GM12878 (cell line): Measurements from ENCODE around the gene MAGI2. TPM values are rescaled to one million over a fixed set of nuclear protein-coding genes. Genes with fewer than 3 reads are reported as not detected.

ENCODE experiments used
- ATAC-seq: fragments of 200-7000 bp; cut with Tn5 transposase; 3 replicates; pipeline ENCODE4 v1.9.1; 2020; ENCODE audit warnings: mild to moderate bottlenecking, moderate library complexity
- BruUV-seq: library from RNA; stranded (reverse); fragments of 400-500 nt; replicated peaks from 2 replicates; lab custom pipeline; 2021; lab: Mats Ljungman, UMichigan
- CTCF ChIA-PET: fragments of 300-600 bp; sonication (Branson Sonifier 250); formaldehyde crosslinking; extraction: SDS; loops from one replicate; lab custom pipeline; 2021; ENCODE audit warnings: inconsistent platforms; lab: Yijun Ruan, JAX
- POLR2A ChIA-PET: fragments of 350-600 bp; formaldehyde crosslinking; extraction: SDS; loops from one replicate; lab custom pipeline; 2021; ENCODE audit warnings: inconsistent platforms; lab: Charles Lee
- RAD21 ChIA-PET: fragments of 300-600 bp; sonication (Branson Sonifier 250); formaldehyde crosslinking; loops from one replicate; lab custom pipeline; 2023; ENCODE audit warnings: antibody characterized with exemption; ENCODE audit not compliant: unreplicated experiment; lab: Charles Lee
- SMC1A ChIA-PET: fragments of 300-600 bp; sonication (Branson Sonifier 250); formaldehyde crosslinking; loops from one replicate; lab custom pipeline; 2023; ENCODE audit not compliant: unreplicated experiment, uncharacterized antibody; lab: Charles Lee
- DNase-seq: peaks from one replicate; pipeline ENCODE4 v3.0.0-alpha.2; 2011; ENCODE audit warnings: low read depth, low spot score
- FAIRE-seq: peaks from 3 replicates; lab custom pipeline; 2011; peaks lifted over from hg19 to GRCh38; lab: Jason Lieb, UNC
- H2AFZ ChIP-seq: 2 replicates; pipeline ENCODE4 v1.6.0; 2011; ENCODE audit warnings: low read depth, low read length, control low read depth; ENCODE audit not compliant: control insufficient read depth
- H3K27ac ChIP-seq: 2 replicates; pipeline ENCODE4 v1.5.1; 2011; ENCODE audit warnings: control low read depth; ENCODE audit not compliant: control insufficient read depth, insufficient read depth
- H3K27me3 ChIP-seq, 2 experiments: replicated peaks in 1 of 2; 2 replicates each; pipeline versions ENCODE4 v1.6.0 to v1.6.1; 2011; ENCODE audit warnings: low read length in 1 of 2; ENCODE audit not compliant: control insufficient read depth in 2 of 2, insufficient read depth in 2 of 2
- H3K36me3 ChIP-seq, 2 experiments: 2 replicates each; pipeline ENCODE4 v1.5.1; 2011; ENCODE audit warnings: low read length in 1 of 2; ENCODE audit not compliant: control insufficient read depth in 2 of 2, insufficient read depth in 2 of 2
- H3K4me1 ChIP-seq: 2 replicates; pipeline ENCODE4 v1.6.1; 2011; ENCODE audit warnings: mild to moderate bottlenecking, low read length, moderate library complexity, mixed read lengths; ENCODE audit not compliant: control insufficient read depth, insufficient read depth
- H3K4me2 ChIP-seq: 2 replicates; pipeline ENCODE4 v1.6.0; 2011; ENCODE audit warnings: control low read depth; ENCODE audit not compliant: control insufficient read depth, insufficient read depth
- H3K4me3 ChIP-seq: fragments of 200-600 bp; sonication (generic); 2 replicates; pipeline ENCODE4 v1.5.1; 2016
- H3K79me2 ChIP-seq: 2 replicates; pipeline ENCODE4 v1.6.0; 2011; ENCODE audit warnings: low read length; ENCODE audit not compliant: control insufficient read depth, insufficient read depth
- H3K9ac ChIP-seq: 2 replicates; pipeline ENCODE4 v1.8.0; 2011; ENCODE audit warnings: low read length, control low read depth, mixed read lengths; ENCODE audit not compliant: control insufficient read depth, insufficient read depth
- H3K9me3 ChIP-seq: replicated peaks from 3 replicates; pipeline ENCODE4 v1.5.1; 2011; ENCODE audit warnings: mild to moderate bottlenecking, low read length; ENCODE audit not compliant: control insufficient read depth, insufficient read depth
- H4K20me1 ChIP-seq: 2 replicates; pipeline ENCODE4 v1.6.0; 2011; ENCODE audit not compliant: control insufficient read depth, insufficient read depth
- BHLHE40 ChIP-seq, 2 experiments: fragments of 450-650 bp in 1 of 2; IDR thresholded peaks; 2 replicates each; pipeline ENCODE4 v1.6.1; 2011 to 2017; ENCODE audit warnings: low read depth in 2 of 2, borderline replicate concordance in 1 of 2, improper control_type of control experiment in 1 of 2, low read length in 1 of 2, mild to moderate bottlenecking in 1 of 2
- DPF2 ChIP-seq: fragments of 450-650 bp; IDR thresholded peaks from 2 replicates; pipeline ENCODE4 v1.6.1; 2017; ENCODE audit warnings: mild to moderate bottlenecking
- ESRRA ChIP-seq: IDR thresholded peaks from 2 replicates; pipeline ENCODE4 v1.6.1; 2012; ENCODE audit warnings: mild to moderate bottlenecking, low read length, improper control_type of control experiment
- FOS ChIP-seq: IDR thresholded peaks from 3 replicates; pipeline ENCODE4 v1.6.1; 2011; ENCODE audit warnings: borderline replicate concordance; ENCODE audit not compliant: insufficient read length; ENCODE audit errors: extremely low read depth
- JUND ChIP-seq: IDR thresholded peaks from 2 replicates; pipeline ENCODE4 v1.6.1; 2012; ENCODE audit warnings: low read depth, mild to moderate bottlenecking, low read length, improper control_type of control experiment, moderate library complexity
- NFYA ChIP-seq: IDR thresholded peaks from 2 replicates; pipeline ENCODE4 v1.6.1; 2011; ENCODE audit warnings: low read depth, mild to moderate bottlenecking, low read length, improper control_type of control experiment, borderline replicate concordance
- POLR2AphosphoS2 ChIP-seq: IDR thresholded peaks from 2 replicates; pipeline ENCODE4 v1.6.1; 2011; ENCODE audit warnings: low read depth, mild to moderate bottlenecking, low read length, improper control_type of control experiment, moderate library complexity
- POLR2AphosphoS5 ChIP-seq: IDR thresholded peaks from 2 replicates; pipeline ENCODE4 v1.6.1; 2011; ENCODE audit warnings: mild to moderate bottlenecking, low read length, inconsistent platforms
- RELA ChIP-seq: fragments of 450-650 bp; IDR thresholded peaks from 2 replicates; pipeline ENCODE4 v1.8.0; 2014; ENCODE audit warnings: borderline replicate concordance; ENCODE audit not compliant: partially characterized antibody
- RFX5 ChIP-seq: IDR thresholded peaks from 2 replicates; pipeline ENCODE4 v1.6.1; 2011; ENCODE audit warnings: low read depth, low read length, improper control_type of control experiment
- SMARCA5 ChIP-seq: fragments of 450-650 bp; IDR thresholded peaks from 2 replicates; pipeline ENCODE4 v1.6.1; 2017; ENCODE audit warnings: mild to moderate bottlenecking
- TAF1 ChIP-seq: IDR thresholded peaks from 2 replicates; pipeline ENCODE4 v1.6.1; 2011; ENCODE audit warnings: mild to moderate bottlenecking, low read depth, low read length, borderline replicate concordance
- ZNF274 ChIP-seq: IDR thresholded peaks from one replicate; pipeline ENCODE4 v1.8.0; 2011; ENCODE audit not compliant: insufficient read length, insufficient read depth
- in situ Hi-C: fragments of 300-500 bp; cut with MboI; formaldehyde crosslinking; loops from 9 replicates; pipeline ENCODE4 v1.14.3; 2018; ENCODE audit warnings: mixed read lengths
- intact Hi-C: fragments of 100-400 bp; cut with micrococcal nuclease; formaldehyde crosslinking; loops from one replicate; pipeline ENCODE4 v1.14.2; 2022; ENCODE audit not compliant: unreplicated experiment
- polyA plus RNA-seq, 11 experiments: library from polyadenylated mRNA; depleted of rRNA in 4 of 11; unstranded in 6 of 11; stranded (reverse) in 5 of 11; fragments of >200 nt; fragmentation: Nextera tagmentation in 4 of 11; fragmentation: Illumina TruSeq in 1 of 11; extraction: Ambion mirVana in 4 of 11; extraction: Trizol in 1 of 11; gene quantifications; 1 replicate in 1 of 11; 2 replicates in 10 of 11; pipeline versions ENCODE4 v1.2.1 to v1.2.3, GENCODE V29; 2011 to 2016; ENCODE audit warnings: inconsistent platforms in 2 of 11, missing spikeins in 2 of 11, low read depth in 1 of 11
- total RNA-seq, 4 experiments: library from RNA; depleted of rRNA in 3 of 4; stranded (reverse); fragments of >200 nt in 3 of 4; fragmentation: Illumina TruSeq in 1 of 4; extraction: Trizol in 1 of 4; gene quantifications; 2 replicates each; pipeline versions ENCODE4 v1.2.1 to v1.2.3, GENCODE V29; 2013 to 2021
- TF ChIP-seq, protein P1 (sequence below): fragments of 450-650 bp; IDR thresholded peaks from 2 replicates; pipeline ENCODE4 v1.6.1; 2017; ENCODE audit warnings: antibody characterized with exemption, mild to moderate bottlenecking, moderate library complexity
- TF ChIP-seq, protein P2 (sequence below): fragments of 450-650 bp; IDR thresholded peaks from 2 replicates; pipeline ENCODE4 v1.6.1; 2017; ENCODE audit warnings: low read depth, mild to moderate bottlenecking, moderate library complexity

Gene MAGI2
- total and polyA plus RNA-seq, 10 of the 15 experiments (the other 5 are each of a cell fraction or from before 2014, with no cell fraction given): 0.01 to 0.31 (median 0.05) TPM; not detected in 2

GRCh38 chr7:77971726-77972125 is 1481.7 kb downstream of the MAGI2 start:
- DNase-seq (no peak), ATAC-seq (no peak)
- Histone ChIP-seq H3K4me3 (no peak overlapping the region), H3K4me1 (no peaks in the 10 kb centered on the region), H3K9ac (no peak overlapping the region)
- ChIA-PET SMC1A (no interaction called here), POLR2A (no interaction called here), RAD21 (no interaction called here)
- in situ Hi-C loops: no loop called here
- no peak for TF ChIP-seq NFYA
- TF ChIP-seq, all 136 proteins: peak for 0
- CTCF ChIA-PET: interaction anchor here (0.6 kb wide), 1 partner anchor 57 kb away, joined by 4 read pairs; no protein-coding TSS in a partner anchor
- BruUV-seq: no TSS peak
- Histone ChIP-seq H2AFZ (no peak overlapping the region), H3K79me2 (no peaks in the 10 kb centered on the region), H3K4me2 (no peak overlapping the region), H4K20me1 (no peaks in the 10 kb centered on the region), H3K9me3 (no peaks in the 10 kb centered on the region), H3K27ac (no peak overlapping the region), H3K36me3 (no peaks in the 10 kb centered on the region), H3K27me3 (no peaks in the 10 kb centered on the region)
- intact Hi-C loops: no loop called here
- no peak for FAIRE-seq

GRCh38 chr7:77967429-77967828 is 1486.0 kb downstream of the MAGI2 start:
- RAD21 ChIA-PET: interaction anchor here (0.6 kb wide), 1 partner anchor 313 kb away, joined by 3 read pairs; no protein-coding TSS in a partner anchor
- no peaks in the 10 kb centered on the region for H3K4me1 ChIP-seq
- SMC1A ChIA-PET: no interaction called here
- in situ Hi-C loops: no loop called here
- TF ChIP-seq BHLHE40 (IDR thresholded peaks at IDR 0.05; ENCODE audit: borderline replicate concordance in 1 of 2, low read depth in 2 of 2, low read length in 1 of 2): no peak
- no peak for TF ChIP-seq ESRRA
- no peak for TF ChIP-seq JUND
- TF ChIP-seq, protein P1, sequence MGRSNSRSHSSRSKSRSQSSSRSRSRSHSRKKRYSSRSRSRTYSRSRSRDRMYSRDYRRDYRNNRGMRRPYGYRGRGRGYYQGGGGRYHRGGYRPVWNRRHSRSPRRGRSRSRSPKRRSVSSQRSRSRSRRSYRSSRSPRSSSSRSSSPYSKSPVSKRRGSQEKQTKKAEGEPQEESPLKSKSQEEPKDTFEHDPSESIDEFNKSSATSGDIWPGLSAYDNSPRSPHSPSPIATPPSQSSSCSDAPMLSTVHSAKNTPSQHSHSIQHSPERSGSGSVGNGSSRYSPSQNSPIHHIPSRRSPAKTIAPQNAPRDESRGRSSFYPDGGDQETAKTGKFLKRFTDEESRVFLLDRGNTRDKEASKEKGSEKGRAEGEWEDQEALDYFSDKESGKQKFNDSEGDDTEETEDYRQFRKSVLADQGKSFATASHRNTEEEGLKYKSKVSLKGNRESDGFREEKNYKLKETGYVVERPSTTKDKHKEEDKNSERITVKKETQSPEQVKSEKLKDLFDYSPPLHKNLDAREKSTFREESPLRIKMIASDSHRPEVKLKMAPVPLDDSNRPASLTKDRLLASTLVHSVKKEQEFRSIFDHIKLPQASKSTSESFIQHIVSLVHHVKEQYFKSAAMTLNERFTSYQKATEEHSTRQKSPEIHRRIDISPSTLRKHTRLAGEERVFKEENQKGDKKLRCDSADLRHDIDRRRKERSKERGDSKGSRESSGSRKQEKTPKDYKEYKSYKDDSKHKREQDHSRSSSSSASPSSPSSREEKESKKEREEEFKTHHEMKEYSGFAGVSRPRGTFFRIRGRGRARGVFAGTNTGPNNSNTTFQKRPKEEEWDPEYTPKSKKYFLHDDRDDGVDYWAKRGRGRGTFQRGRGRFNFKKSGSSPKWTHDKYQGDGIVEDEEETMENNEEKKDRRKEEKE: no peak
- TF ChIP-seq RELA: no peak
- TF ChIP-seq SMARCA5: no peak
- TF ChIP-seq, protein P2, sequence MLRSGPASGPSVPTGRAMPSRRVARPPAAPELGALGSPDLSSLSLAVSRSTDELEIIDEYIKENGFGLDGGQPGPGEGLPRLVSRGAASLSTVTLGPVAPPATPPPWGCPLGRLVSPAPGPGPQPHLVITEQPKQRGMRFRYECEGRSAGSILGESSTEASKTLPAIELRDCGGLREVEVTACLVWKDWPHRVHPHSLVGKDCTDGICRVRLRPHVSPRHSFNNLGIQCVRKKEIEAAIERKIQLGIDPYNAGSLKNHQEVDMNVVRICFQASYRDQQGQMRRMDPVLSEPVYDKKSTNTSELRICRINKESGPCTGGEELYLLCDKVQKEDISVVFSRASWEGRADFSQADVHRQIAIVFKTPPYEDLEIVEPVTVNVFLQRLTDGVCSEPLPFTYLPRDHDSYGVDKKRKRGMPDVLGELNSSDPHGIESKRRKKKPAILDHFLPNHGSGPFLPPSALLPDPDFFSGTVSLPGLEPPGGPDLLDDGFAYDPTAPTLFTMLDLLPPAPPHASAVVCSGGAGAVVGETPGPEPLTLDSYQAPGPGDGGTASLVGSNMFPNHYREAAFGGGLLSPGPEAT: no peak
- no peak for TF ChIP-seq POLR2AphosphoS5
- TF ChIP-seq DPF2: no peak
- TF ChIP-seq FOS: no peak
- no peak for TF ChIP-seq ZNF274
- no peak for TF ChIP-seq POLR2AphosphoS2
- TF ChIP-seq RFX5: no peak
- TF ChIP-seq TAF1: no peak
- intact Hi-C loops: no loop called here
- BruUV-seq: no TSS peak
- no peak overlapping the region for H3K4me3 ChIP-seq
- DNase-seq: no peak
- H3K79me2 ChIP-seq: no peaks in the 10 kb centered on the region
- ATAC-seq: no peak
- CTCF ChIA-PET: no interaction called here
- POLR2A ChIA-PET: no interaction called here
- FAIRE-seq: no peak
- no peak overlapping the region for H3K4me2 ChIP-seq
- H3K9me3 ChIP-seq: no peaks in the 10 kb centered on the region
- H4K20me1 ChIP-seq: no peaks in the 10 kb centered on the region
- no peak overlapping the region for H3K9ac ChIP-seq
- H3K36me3 ChIP-seq: no peaks in the 10 kb centered on the region
- no peaks in the 10 kb centered on the region for H3K27me3 ChIP-seq
- H3K27ac ChIP-seq: no peak overlapping the region
- H2AFZ ChIP-seq: no peak overlapping the region
